HepG2 (cell line): ENCODE data around the gene MECR. TPM values are rescaled to one million over a fixed set of nuclear protein-coding genes. Genes with fewer than 3 reads are reported as not detected.
A peak's percentile ranks its signal among the peaks of the same experiment; 100 is the strongest.

Experiments used
- ATAC-seq: fragments of 200-7000 bp; cut with Tn5 transposase; 3 replicates; pipeline ENCODE4 v1.9.1; 2020; ENCODE audit warnings: mild to moderate bottlenecking, moderate library complexity
- BruUV-seq: library from RNA; stranded (reverse); fragments of 400-500 nt; replicated peaks from 2 replicates; lab custom pipeline; 2021; lab: Mats Ljungman, UMichigan
- CTCF ChIA-PET: fragments of 300-600 bp; formaldehyde crosslinking; extraction: SDS; loops from one replicate; lab custom pipeline; 2021; ENCODE audit warnings: low total read pairs, inconsistent platforms, low intra/inter-chr PET ratio; lab: Yijun Ruan, JAX
- POLR2A ChIA-PET: fragments of 350-600 bp; sonication (Branson Sonifier 250); formaldehyde crosslinking; loops from one replicate; lab custom pipeline; 2020; ENCODE audit warnings: antibody characterized with exemption, inconsistent platforms; lab: Yijun Ruan, JAX
- DNase-seq: peaks from one replicate; pipeline ENCODE4 v3.0.0-alpha.2; 2015; ENCODE audit warnings: low spot score
- FAIRE-seq: peaks from 3 replicates; lab custom pipeline; 2011; peaks lifted over from hg19 to GRCh38; lab: Jason Lieb, UNC
- H2AFZ ChIP-seq: one replicate; pipeline ENCODE4 v1.6.1; 2011; ENCODE audit warnings: low read length, inconsistent platforms
- H3K27ac ChIP-seq: fragments of 300-600 bp; 3 replicates; pipeline ENCODE4 v1.8.0; 2011; ENCODE audit warnings: mixed run types, mild to moderate bottlenecking, mixed read lengths, low read length, inconsistent platforms; ENCODE audit not compliant: insufficient read depth; ENCODE audit errors: extremely low read length
- H3K27me3 ChIP-seq, 2 experiments: fragments of 200-600 bp in 1 of 2; 2 replicates in 1 of 2; 3 replicates in 1 of 2; pipeline versions ENCODE4 v1.6.0 to v1.8.0; 2011; ENCODE audit warnings: low read length in 2 of 2, mild to moderate bottlenecking in 2 of 2, moderate library complexity in 2 of 2, inconsistent platforms in 1 of 2; ENCODE audit not compliant: insufficient read depth in 2 of 2, control insufficient read depth in 1 of 2
- H3K36me3 ChIP-seq, 2 experiments: fragments of 200-600 bp in 1 of 2; replicated peaks in 1 of 2; 2 replicates in 1 of 2; 3 replicates in 1 of 2; pipeline versions ENCODE4 v1.5.1 to v1.8.0; 2011; ENCODE audit warnings: low read length in 2 of 2, inconsistent platforms in 1 of 2; ENCODE audit not compliant: insufficient read depth in 2 of 2, control insufficient read depth in 1 of 2
- H3K4me1 ChIP-seq: 2 replicates; pipeline ENCODE4 v1.5.1; 2012; ENCODE audit warnings: low read length, inconsistent platforms; ENCODE audit not compliant: insufficient read depth
- H3K4me2 ChIP-seq: 2 replicates; pipeline ENCODE4 v1.6.0; 2011; ENCODE audit warnings: low read depth, low read length, inconsistent platforms
- H3K4me3 ChIP-seq, 3 experiments: fragments of 200-600 bp in 1 of 3; sonication (generic), shearing (Covaris generic) in 1 of 3; replicated peaks in 1 of 3; 2 replicates each; pipeline ENCODE4 v1.5.1; 2011 to 2016; ENCODE audit warnings: low read length in 3 of 3, inconsistent platforms in 2 of 3, low read depth in 2 of 3, mild to moderate bottlenecking in 2 of 3, control low read depth in 1 of 3, mixed read lengths in 1 of 3; ENCODE audit not compliant: insufficient read depth in 1 of 3
- H3K79me2 ChIP-seq: one replicate; pipeline ENCODE4 v1.6.1; 2011; ENCODE audit warnings: low read length, inconsistent platforms; ENCODE audit not compliant: insufficient read depth
- H3K9ac ChIP-seq: 2 replicates; pipeline ENCODE4 v1.6.0; 2011; ENCODE audit warnings: mild to moderate bottlenecking, low read depth, low read length, inconsistent platforms; ENCODE audit not compliant: insufficient read depth
- H3K9me3 ChIP-seq: 2 replicates; pipeline ENCODE4 v1.5.1; 2012; ENCODE audit warnings: mild to moderate bottlenecking, low read length
- H4K20me1 ChIP-seq: 2 replicates; pipeline ENCODE4 v1.6.0; 2011; ENCODE audit warnings: inconsistent platforms, mild to moderate bottlenecking, low read length, moderate library complexity; ENCODE audit not compliant: insufficient read depth
- ETV6 ChIP-seq: sonication (generic); formaldehyde crosslinking; conservative IDR thresholded peaks from 2 replicates; pipeline ENCODE4 v1.4.0; 2020; ENCODE audit warnings: missing genetic modification reagents
- GFI1 ChIP-seq: sonication (generic); formaldehyde crosslinking; IDR thresholded peaks from 2 replicates; pipeline ENCODE4 v1.5.0; 2020; ENCODE audit warnings: missing genetic modification reagents, mild to moderate bottlenecking, borderline replicate concordance
- GMEB1 ChIP-seq: sonication (generic); formaldehyde crosslinking; IDR thresholded peaks from 2 replicates; pipeline ENCODE4 v1.5.1; 2020; ENCODE audit warnings: missing genetic modification reagents, mild to moderate bottlenecking, borderline replicate concordance
- PRMT3 ChIP-seq: sonication (generic); formaldehyde crosslinking; IDR thresholded peaks from 2 replicates; pipeline ENCODE4 v1.8.1; 2022; ENCODE audit warnings: low read depth, mild to moderate bottlenecking, moderate library complexity, missing genetic modification reagents, borderline replicate concordance
- REST ChIP-seq, 2 experiments: IDR thresholded peaks; 2 replicates each; pipeline ENCODE4 v1.6.1; 2011 to 2012; ENCODE audit warnings: low read length in 2 of 2, borderline replicate concordance in 1 of 2, low read depth in 1 of 2, mild to moderate bottlenecking in 1 of 2, moderate library complexity in 1 of 2
- SALL1 ChIP-seq: sonication (generic); formaldehyde crosslinking; IDR thresholded peaks from 2 replicates; pipeline ENCODE4 v1.8.0; 2022; ENCODE audit warnings: mild to moderate bottlenecking, missing genetic modification reagents
- ZBTB25 ChIP-seq: IDR thresholded peaks from 2 replicates; pipeline ENCODE4 v1.6.1; 2018; ENCODE audit warnings: missing genetic modification reagents
- ZNF160 ChIP-seq: sonication (generic); formaldehyde crosslinking; IDR thresholded peaks from 2 replicates; pipeline ENCODE4 v1.8.0; 2022; ENCODE audit warnings: mild to moderate bottlenecking, inconsistent platforms, missing genetic modification reagents
- ZNF768 ChIP-seq: sonication (generic); formaldehyde crosslinking; IDR thresholded peaks from 2 replicates; pipeline ENCODE4 v1.4.0; 2020; ENCODE audit warnings: missing genetic modification reagents
- ZNF878 ChIP-seq: sonication (generic); formaldehyde crosslinking; IDR thresholded peaks from 2 replicates; pipeline ENCODE4 v1.8.1; 2023; ENCODE audit warnings: mild to moderate bottlenecking, missing genetic modification reagents, moderate library complexity
- WGBS: methylation state at CpG from one replicate; pipeline ENCODE4 v1.1.6; 2017; ENCODE audit warnings: low lambda C conversion rate; 5-methylcytosine and 5-hydroxymethylcytosine counted together
- in situ Hi-C: cut with HindIII; loops from 2 replicates; pipeline ENCODE4 v1.10.0; 2017; ENCODE audit warnings: low pct_unique_long_range_greater_than_20kb; ENCODE audit not compliant: extremely low pct_ligation_motif_present
- intact Hi-C: fragments of 100-400 bp; cut with micrococcal nuclease; formaldehyde crosslinking; loops from one replicate; pipeline ENCODE4 v1.10.0; 2022; ENCODE audit not compliant: unreplicated experiment
- polyA plus RNA-seq, 8 experiments: library from polyadenylated mRNA; depleted of rRNA in 3 of 8; stranded (reverse) in 7 of 8; unstranded in 1 of 8; fragments of >200 nt; fragmentation: Illumina TruSeq in 4 of 8; extraction: Trizol in 4 of 8; gene quantifications; 2 replicates each; pipeline versions ENCODE4 v1.2.1 to v1.2.3, GENCODE V29; 2011 to 2016; ENCODE audit warnings: low read depth in 4 of 8, missing spikeins in 1 of 8, mixed read lengths in 1 of 8; ENCODE audit not compliant: insufficient read depth in 1 of 8
- total RNA-seq, 5 experiments: library from RNA; depleted of rRNA; stranded (reverse); fragments of >200 nt; fragmentation: Illumina TruSeq; extraction: Trizol; gene quantifications; 2 replicates each; pipeline ENCODE4 v1.2.3, GENCODE V29; 2016; ENCODE audit warnings: low read depth in 1 of 5

The MECR gene
- total and polyA plus RNA-seq, 2 of the 13 experiments (the other 11 are each of a cell fraction or from before 2014, with no cell fraction given) = 18.8 to 24.9 TPM

GRCh38 chr1:29186707-29187106 is 44.0 kb downstream of the MECR start:
- DNase-seq (no peak), FAIRE-seq (no peak), ATAC-seq (no peak)
- intact Hi-C loops = loop anchor here (10.0 kb wide), 1 partner anchor 542 kb away; the partner anchor contains the start of genes RNU11 and TAF12
- WGBS = 33% methylated on average over 1 of the region's 1 CpG
- Histone ChIP-seq H3K4me2 (peak overlapping the region; percentile 64), H3K27ac (peak overlapping the region; percentile 76), H3K9ac (peak overlapping the region; percentile 45), H2AFZ (peak overlapping the region; percentile 62), H4K20me1 (no peaks in the 10 kb centered on the region), H3K27me3 (no peaks in the 10 kb centered on the region), H3K36me3 (no peaks in the 10 kb centered on the region), H3K4me3 (no peak overlapping the region), H3K79me2 (no peaks in the 10 kb centered on the region), H3K4me1 (peaks cover 35% of the 10 kb centered on the region), H3K9me3 (no peaks in the 10 kb centered on the region)
- TF ChIP-seq ZNF160 (CRISPR knock-in tag) (no peak), ZBTB25 (CRISPR knock-in tag) (0 out of 2 replicates have a peak, but pooled peaks have one; percentile 9), ZNF768 (CRISPR knock-in tag) (peak; percentile 70; the same call in 1 of the 2 replicates), ZNF878 (CRISPR knock-in tag) (peak; percentile 14; the same call in 1 of the 2 replicates), REST (IDR thresholded peaks at IDR 0.05; ENCODE audit: borderline replicate concordance in 1 of 2, low read depth in 1 of 2, low read length in 2 of 2) (no peak), GFI1 (CRISPR knock-in tag) (0 out of 2 replicates have a peak, but pooled peaks have one; percentile 11), SALL1 (no peak), ETV6 (CRISPR knock-in tag) (no peak), PRMT3 (0 out of 2 replicates have a peak, but pooled peaks have one; percentile 19), GMEB1 (CRISPR knock-in tag) (0 out of 2 replicates have a peak, but pooled peaks have one; percentile 5)
- BruUV-seq = no TSS peak
- ChIA-PET POLR2A (interaction anchor here (0.6 to 1.6 kb wide), 10 partner anchors 8 to 305 kb away, joined by 3 to 10 read pairs (median 3); partner anchors contain the start of genes EPB41 and TMEM200B), CTCF (no interaction called here)
- in situ Hi-C loops = no loop called here
